ENCODE measurements around the gene CCR7. TPM values are rescaled to one million over a fixed set of nuclear protein-coding genes. Genes with fewer than 3 reads are reported as not detected.
A peak's percentile ranks its signal among the peaks of the same experiment; 100 is the strongest.

The CCR7 gene
- polyA plus RNA-seq, 2 of the 4 experiments (the other 2 are of a cell fraction), result 0.84 to 1.4 TPM

DNA sequence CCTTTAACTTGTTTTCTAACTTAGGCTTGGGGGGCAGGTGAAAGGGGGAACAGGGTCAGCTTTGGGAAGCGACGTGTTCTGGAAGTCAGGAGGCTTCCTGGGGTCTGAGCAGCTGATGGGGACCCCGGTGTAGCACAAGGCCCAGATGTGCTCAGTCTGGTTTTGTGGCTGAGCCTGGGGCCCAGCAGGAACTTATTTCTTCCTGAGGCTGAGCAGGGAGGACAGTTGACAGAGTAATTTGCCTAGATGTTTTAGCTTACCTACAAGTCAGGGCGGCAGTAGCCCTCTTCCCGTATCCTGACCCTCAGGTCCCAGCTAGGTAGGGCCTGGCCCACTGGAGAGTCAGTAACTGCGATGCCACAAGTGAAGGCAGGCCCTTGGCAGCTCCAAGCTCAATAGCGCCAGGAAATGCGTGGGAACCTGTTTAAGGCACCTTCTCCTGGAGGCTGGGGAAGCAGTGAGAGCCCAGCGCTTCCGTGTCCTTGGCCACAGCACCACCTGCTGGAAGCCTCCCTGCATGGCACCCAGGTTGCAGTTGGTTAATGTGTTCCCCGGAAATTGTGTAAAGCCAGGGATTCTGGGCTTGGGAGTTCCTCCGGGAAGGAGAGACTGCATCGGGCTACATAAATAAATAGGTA is 5.2 kb downstream of the CCR7 start (continued):
- TF ChIP-seq EHF (CRISPR knock-in tag; IDR thresholded peaks at IDR 0.05) (peak; percentile 95), ZSCAN20 (CRISPR knock-in tag; IDR thresholded peaks at IDR 0.05) (peak; percentile 91), RNF2 (IDR thresholded peaks at IDR 0.05; ENCODE audit: borderline replicate concordance, low read depth) (no peak)
- TF ChIP-seq, protein P1, sequence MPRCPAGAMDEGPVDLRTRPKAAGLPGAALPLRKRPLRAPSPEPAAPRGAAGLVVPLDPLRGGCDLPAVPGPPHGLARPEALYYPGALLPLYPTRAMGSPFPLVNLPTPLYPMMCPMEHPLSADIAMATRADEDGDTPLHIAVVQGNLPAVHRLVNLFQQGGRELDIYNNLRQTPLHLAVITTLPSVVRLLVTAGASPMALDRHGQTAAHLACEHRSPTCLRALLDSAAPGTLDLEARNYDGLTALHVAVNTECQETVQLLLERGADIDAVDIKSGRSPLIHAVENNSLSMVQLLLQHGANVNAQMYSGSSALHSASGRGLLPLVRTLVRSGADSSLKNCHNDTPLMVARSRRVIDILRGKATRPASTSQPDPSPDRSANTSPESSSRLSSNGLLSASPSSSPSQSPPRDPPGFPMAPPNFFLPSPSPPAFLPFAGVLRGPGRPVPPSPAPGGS (IDR thresholded peaks at IDR 0.05), result no peak

DNA sequence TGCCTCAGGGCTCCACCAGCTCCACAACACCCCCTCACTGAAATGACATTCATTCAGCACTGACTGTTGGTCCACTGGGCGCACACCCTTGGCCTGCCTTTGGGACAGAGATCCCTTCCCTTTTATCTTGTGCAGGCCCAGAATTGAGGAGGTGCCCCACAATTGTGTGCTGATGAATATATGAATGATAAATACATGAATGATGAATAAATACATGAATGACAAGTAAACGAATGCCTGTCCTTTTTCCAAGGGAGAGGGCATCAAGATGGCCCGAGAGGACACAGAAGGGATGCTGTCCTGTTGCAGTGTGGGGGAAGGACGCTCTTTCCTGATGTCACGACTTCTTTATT is 5.7 kb downstream of the CCR7 start:
- Histone ChIP-seq H3K9me3 (no peaks in the 10 kb centered on the region), H3K4me3 (no peak overlapping the region), H3K27ac (peak overlapping the region; percentile 95 to 99), H3K4me1 (peaks cover 60% of the 10 kb centered on the region), H3K4me2 (peak overlapping the region; percentile 69)
- TF ChIP-seq GATA3 (IDR thresholded peaks at IDR 0.05; ENCODE audit: borderline replicate concordance), result no peak
- TF ChIP-seq, protein P2, sequence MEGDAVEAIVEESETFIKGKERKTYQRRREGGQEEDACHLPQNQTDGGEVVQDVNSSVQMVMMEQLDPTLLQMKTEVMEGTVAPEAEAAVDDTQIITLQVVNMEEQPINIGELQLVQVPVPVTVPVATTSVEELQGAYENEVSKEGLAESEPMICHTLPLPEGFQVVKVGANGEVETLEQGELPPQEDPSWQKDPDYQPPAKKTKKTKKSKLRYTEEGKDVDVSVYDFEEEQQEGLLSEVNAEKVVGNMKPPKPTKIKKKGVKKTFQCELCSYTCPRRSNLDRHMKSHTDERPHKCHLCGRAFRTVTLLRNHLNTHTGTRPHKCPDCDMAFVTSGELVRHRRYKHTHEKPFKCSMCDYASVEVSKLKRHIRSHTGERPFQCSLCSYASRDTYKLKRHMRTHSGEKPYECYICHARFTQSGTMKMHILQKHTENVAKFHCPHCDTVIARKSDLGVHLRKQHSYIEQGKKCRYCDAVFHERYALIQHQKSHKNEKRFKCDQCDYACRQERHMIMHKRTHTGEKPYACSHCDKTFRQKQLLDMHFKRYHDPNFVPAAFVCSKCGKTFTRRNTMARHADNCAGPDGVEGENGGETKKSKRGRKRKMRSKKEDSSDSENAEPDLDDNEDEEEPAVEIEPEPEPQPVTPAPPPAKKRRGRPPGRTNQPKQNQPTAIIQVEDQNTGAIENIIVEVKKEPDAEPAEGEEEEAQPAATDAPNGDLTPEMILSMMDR (IDR thresholded peaks at IDR 0.05), result no peak
- TF ChIP-seq EHF (CRISPR knock-in tag; IDR thresholded peaks at IDR 0.05), result no peak
- TF ChIP-seq, protein P3, sequence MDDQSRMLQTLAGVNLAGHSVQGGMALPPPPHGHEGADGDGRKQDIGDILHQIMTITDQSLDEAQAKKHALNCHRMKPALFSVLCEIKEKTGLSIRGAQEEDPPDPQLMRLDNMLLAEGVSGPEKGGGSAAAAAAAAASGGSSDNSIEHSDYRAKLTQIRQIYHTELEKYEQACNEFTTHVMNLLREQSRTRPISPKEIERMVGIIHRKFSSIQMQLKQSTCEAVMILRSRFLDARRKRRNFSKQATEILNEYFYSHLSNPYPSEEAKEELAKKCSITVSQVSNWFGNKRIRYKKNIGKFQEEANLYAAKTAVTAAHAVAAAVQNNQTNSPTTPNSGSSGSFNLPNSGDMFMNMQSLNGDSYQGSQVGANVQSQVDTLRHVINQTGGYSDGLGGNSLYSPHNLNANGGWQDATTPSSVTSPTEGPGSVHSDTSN (IDR thresholded peaks at IDR 0.05), result no peak
- TF ChIP-seq EP300 (IDR thresholded peaks at IDR 0.05), result no peak
- TF ChIP-seq FOSB (CRISPR knock-in tag; IDR thresholded peaks at IDR 0.05), result no peak; the same call in 1 of the 2 replicates
- no peak for TF ChIP-seq CHD4 (IDR thresholded peaks at IDR 0.05; ENCODE audit: borderline replicate concordance)
- no peak for TF ChIP-seq EHMT2 (IDR thresholded peaks at IDR 0.05; ENCODE audit: low read depth)
- no peak for TF ChIP-seq RNF2 (IDR thresholded peaks at IDR 0.05; ENCODE audit: borderline replicate concordance, low read depth)
- TF ChIP-seq, protein P4, sequence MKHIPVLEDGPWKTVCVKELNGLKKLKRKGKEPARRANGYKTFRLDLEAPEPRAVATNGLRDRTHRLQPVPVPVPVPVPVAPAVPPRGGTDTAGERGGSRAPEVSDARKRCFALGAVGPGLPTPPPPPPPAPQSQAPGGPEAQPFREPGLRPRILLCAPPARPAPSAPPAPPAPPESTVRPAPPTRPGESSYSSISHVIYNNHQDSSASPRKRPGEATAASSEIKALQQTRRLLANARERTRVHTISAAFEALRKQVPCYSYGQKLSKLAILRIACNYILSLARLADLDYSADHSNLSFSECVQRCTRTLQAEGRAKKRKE (CRISPR knock-in tag; IDR thresholded peaks at IDR 0.05; ENCODE audit: low read depth), result peak; percentile 40; the same call in 1 of the 2 replicates
- no peak for TF ChIP-seq CBX2 (IDR thresholded peaks at IDR 0.05; ENCODE audit: borderline replicate concordance, low read depth)
- peak; percentile 37; the same call in 1 of the 2 replicates for TF ChIP-seq HOXA7 (CRISPR knock-in tag; IDR thresholded peaks at IDR 0.05)
- TF ChIP-seq SREBF2 (IDR thresholded peaks at IDR 0.05), result no peak
- TF ChIP-seq, protein P5, sequence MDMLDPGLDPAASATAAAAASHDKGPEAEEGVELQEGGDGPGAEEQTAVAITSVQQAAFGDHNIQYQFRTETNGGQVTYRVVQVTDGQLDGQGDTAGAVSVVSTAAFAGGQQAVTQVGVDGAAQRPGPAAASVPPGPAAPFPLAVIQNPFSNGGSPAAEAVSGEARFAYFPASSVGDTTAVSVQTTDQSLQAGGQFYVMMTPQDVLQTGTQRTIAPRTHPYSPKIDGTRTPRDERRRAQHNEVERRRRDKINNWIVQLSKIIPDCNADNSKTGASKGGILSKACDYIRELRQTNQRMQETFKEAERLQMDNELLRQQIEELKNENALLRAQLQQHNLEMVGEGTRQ (IDR thresholded peaks at IDR 0.05), result no peak
- TF ChIP-seq RARB (CRISPR knock-in tag; IDR thresholded peaks at IDR 0.05), result no peak; the same call in 1 of the 2 replicates
- 0 out of 2 replicates have a peak, but pooled peaks have one; percentile 22 for TF ChIP-seq HOXB13 (CRISPR knock-in tag; IDR thresholded peaks at IDR 0.05; ENCODE audit: low read depth)
- no peak for TF ChIP-seq TP53 (CRISPR knock-in tag; IDR thresholded peaks at IDR 0.05)
- TF ChIP-seq PHF8 (IDR thresholded peaks at IDR 0.05; ENCODE audit: borderline replicate concordance, low read depth), result no peak
- ATAC-seq (peak in 1 of 2 experiments; percentile 6; a peak in 3 of 6 replicates), FAIRE-seq (no peak), DNase-seq (ENCODE audit: low read depth in 1 of 2, low spot score in 1 of 2) (no peak)
- POLR2A ChIA-PET, result interaction anchor here (0.5 to 4.9 kb wide), 21 partner anchors 8 to 197 kb away, joined by 3 to 27 read pairs (median 8); partner anchors contain the start of genes IGFBP4 and TOP2A
- WGBS (ENCODE audit: missing lambda C conversion rate), result 76% methylated on average over 5 of the region's 5 CpGs
- CTCF ChIA-PET, result interaction anchor here (0.7 to 26.0 kb wide), 58 partner anchors 11 to 1106 kb away, joined by 3 to 1144 read pairs (median 6); partner anchors contain the start of genes GJD3, IGFBP4, TNS4 and TOP2A
